Osteocyte (in vitro differentiated cells): Measurements from ENCODE around the gene RNF32. TPM values are rescaled to one million over a fixed set of nuclear protein-coding genes. Genes with fewer than 3 reads are reported as not detected.

ENCODE experiments used
- DNase-seq: peaks from one replicate; pipeline ENCODE4 v3.0.0; 2021; ENCODE audit warnings: mixed read lengths; ENCODE audit not compliant: unreplicated experiment; ENCODE audit errors: extremely low spot score
- H3K27ac Mint-ChIP-seq: one replicate; pipeline ENCODE4 v1.8.0; 2021; ENCODE audit warnings: mild to moderate bottlenecking, mixed read lengths; ENCODE audit not compliant: unreplicated experiment
- H3K27me3 Mint-ChIP-seq: one replicate; pipeline ENCODE4 v1.8.0; 2021; ENCODE audit warnings: mixed read lengths; ENCODE audit not compliant: unreplicated experiment
- H3K36me3 Mint-ChIP-seq: one replicate; pipeline ENCODE4 v1.8.0; 2021; ENCODE audit warnings: mixed read lengths; ENCODE audit not compliant: unreplicated experiment
- H3K4me1 Mint-ChIP-seq: one replicate; pipeline ENCODE4 v1.8.0; 2021; ENCODE audit warnings: mixed read lengths; ENCODE audit not compliant: unreplicated experiment
- H3K4me3 Mint-ChIP-seq: one replicate; pipeline ENCODE4 v1.8.0; 2021; ENCODE audit warnings: mild to moderate bottlenecking, moderate library complexity, mixed read lengths; ENCODE audit not compliant: unreplicated experiment
- H3K9me3 Mint-ChIP-seq: one replicate; pipeline ENCODE4 v1.8.0; 2021; ENCODE audit warnings: mixed read lengths; ENCODE audit not compliant: unreplicated experiment
- CTCF ChIP-seq: fragments of 200-600 bp; sonication (generic); IDR thresholded peaks from 2 replicates; pipeline ENCODE4 v1.5.0; 2021; ENCODE audit warnings: antibody characterized with exemption, mild to moderate bottlenecking, moderate library complexity
- total RNA-seq: library from RNA; stranded (reverse); gene quantifications from 2 replicates; pipeline ENCODE4 v1.2.1, GENCODE V29; 2021

The RNF32 gene
- total RNA-seq, 1 donor from 2014 or later, result 1.7 TPM

GRCh38 chr7:156666368-156667109 lies 26.0 kb downstream of the RNF32 start:
- Mint-ChIP-seq H3K27me3 (no peaks in the 10 kb centered on the region), H3K9me3 (no peaks in the 10 kb centered on the region), H3K4me1 (no peaks in the 10 kb centered on the region), H3K4me3 (no peak overlapping the region), H3K27ac (no peak overlapping the region), H3K36me3 (no peaks in the 10 kb centered on the region)
- TF ChIP-seq CTCF, result no peak
- DNase-seq, result no peak

DNA sequence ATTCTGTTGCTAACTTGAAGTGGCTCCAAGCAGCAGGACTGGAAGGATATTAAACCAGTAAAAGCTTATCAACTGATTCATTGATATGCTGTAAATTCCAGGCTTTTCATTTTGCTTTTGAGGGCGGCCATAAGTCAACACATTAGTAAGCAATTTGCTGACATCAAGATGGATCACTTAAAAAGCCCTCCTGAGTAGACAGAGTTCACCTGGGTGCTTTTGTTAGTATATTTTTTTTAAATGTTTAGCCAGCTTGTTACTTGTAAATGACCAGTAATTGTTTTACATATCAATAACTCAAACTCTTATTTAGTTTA lies 26.5 kb downstream of the RNF32 start:
- Mint-ChIP-seq H3K27me3 (no peaks in the 10 kb centered on the region), H3K36me3 (no peaks in the 10 kb centered on the region), H3K4me1 (no peaks in the 10 kb centered on the region), H3K9me3 (no peaks in the 10 kb centered on the region), H3K4me3 (no peak overlapping the region), H3K27ac (no peak overlapping the region)
- DNase-seq, result no peak
- no peak for TF ChIP-seq CTCF

DNA sequence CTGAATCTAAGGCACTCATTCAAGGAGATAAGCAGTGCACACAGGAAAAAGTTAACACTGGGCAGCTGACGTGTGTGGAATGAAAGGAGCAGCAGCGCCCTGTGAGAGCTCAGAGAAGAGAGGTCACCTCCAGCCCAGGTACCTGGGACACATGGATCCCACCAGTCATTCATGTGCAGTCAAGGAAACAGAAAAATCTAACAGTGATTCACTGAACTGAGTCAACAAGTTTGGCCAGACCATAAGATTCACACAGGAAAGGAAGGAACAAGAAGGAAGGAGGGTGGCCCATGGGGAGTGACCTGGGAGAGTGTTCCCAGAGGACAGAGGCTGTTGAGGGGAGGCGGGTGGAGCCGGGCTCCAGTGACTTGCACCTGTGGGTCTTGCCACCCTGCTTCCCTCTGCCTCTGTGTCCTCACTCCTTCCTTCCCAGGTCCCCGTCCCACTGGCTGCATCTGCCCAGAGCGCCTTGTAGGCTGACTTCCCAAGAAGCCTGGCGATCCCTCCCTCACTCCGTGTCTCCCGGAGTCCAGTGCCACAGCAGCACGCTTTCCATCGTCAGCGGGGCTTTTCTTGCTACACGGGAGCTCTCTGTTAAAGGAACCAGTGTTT lies 27.7 kb downstream of the RNF32 start:
- H3K9me3 Mint-ChIP-seq, result no peaks in the 10 kb centered on the region
- no peak for DNase-seq
- H3K27me3 Mint-ChIP-seq, result no peaks in the 10 kb centered on the region
- H3K4me3 Mint-ChIP-seq, result no peak overlapping the region
- no peaks in the 10 kb centered on the region for H3K36me3 Mint-ChIP-seq
- no peak overlapping the region for H3K27ac Mint-ChIP-seq
- TF ChIP-seq CTCF, result no peak
- H3K4me1 Mint-ChIP-seq, result no peaks in the 10 kb centered on the region

- Mint-ChIP-seq H3K27ac (no peak overlapping the region), H3K36me3 (no peaks in the 10 kb centered on the region), H3K9me3 (no peaks in the 10 kb centered on the region), H3K4me1 (no peaks in the 10 kb centered on the region), H3K4me3 (no peak overlapping the region), H3K27me3 (no peaks in the 10 kb centered on the region)
- TF ChIP-seq CTCF, result no peak
- no peak for DNase-seq
Observed at GRCh38 chr7:156669035-156669828, 28.7 kb downstream of the RNF32 start.

- Mint-ChIP-seq H3K4me3 (no peak overlapping the region), H3K4me1 (no peaks in the 10 kb centered on the region), H3K27ac (no peak overlapping the region), H3K36me3 (peaks cover 6% of the 10 kb centered on the region), H3K27me3 (no peaks in the 10 kb centered on the region), H3K9me3 (no peaks in the 10 kb centered on the region)
- TF ChIP-seq CTCF, result no peak
- no peak for DNase-seq
Observed at GRCh38 chr7:156673454-156673853, 32.9 kb downstream of the RNF32 start.
